NCI-H2227 treated with DMSO at 0.1 percent for 48 hours (cell line): ENCODE measurements around the gene SPX.

ENCODE experiments used
- DNase-seq: peaks from one replicate; lab custom pipeline; 2025; lab: John Stamatoyannopoulos, UW

Gene SPX, protein sequence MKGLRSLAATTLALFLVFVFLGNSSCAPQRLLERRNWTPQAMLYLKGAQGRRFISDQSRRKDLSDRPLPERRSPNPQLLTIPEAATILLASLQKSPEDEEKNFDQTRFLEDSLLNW

DNA sequence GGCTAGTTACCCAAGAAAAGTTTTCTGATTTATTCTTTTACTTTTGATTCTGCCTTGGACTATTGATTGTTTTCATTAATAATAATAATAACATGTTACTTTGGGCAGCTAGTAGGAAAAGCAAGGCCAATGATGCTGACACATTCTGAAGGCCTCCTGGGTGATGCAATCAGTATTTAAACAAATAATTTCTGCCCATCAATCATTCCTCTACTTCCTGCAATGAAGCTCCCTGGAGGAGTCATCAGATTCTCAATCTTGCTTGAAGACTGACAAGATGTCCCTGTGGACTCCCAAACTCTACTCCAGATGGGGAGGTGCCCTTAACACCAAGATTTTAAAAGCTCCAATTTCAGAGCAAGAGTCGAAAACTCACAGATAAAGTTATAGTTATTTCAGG, at the start of gene SPX:
SPX (plus strand) TSS at position 244 of the 400 bp plus-strand sequence. CDS start 177 bp downstream, outside the sequence.
- DNase-seq = no peak

DNA sequence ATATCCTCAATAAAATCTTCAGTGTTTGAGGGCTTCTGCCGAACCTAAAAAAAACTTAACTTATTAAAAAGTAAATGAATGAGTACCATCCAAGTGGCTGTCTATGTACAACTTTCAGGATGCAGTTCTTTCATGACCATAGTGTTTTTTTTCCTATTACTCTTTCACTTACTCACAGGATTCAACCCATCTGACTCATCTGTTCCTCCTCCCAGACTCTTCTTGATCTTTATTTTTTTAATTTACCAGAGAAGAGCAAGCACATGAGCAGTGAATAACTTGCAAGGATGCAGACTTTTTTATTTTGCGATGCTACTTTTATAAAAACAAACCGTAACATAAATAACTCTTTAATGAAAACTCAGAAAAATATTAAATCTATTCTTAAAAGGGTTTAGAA, 49.1 kb upstream of the SPX start:
- no peak for DNase-seq

DNA sequence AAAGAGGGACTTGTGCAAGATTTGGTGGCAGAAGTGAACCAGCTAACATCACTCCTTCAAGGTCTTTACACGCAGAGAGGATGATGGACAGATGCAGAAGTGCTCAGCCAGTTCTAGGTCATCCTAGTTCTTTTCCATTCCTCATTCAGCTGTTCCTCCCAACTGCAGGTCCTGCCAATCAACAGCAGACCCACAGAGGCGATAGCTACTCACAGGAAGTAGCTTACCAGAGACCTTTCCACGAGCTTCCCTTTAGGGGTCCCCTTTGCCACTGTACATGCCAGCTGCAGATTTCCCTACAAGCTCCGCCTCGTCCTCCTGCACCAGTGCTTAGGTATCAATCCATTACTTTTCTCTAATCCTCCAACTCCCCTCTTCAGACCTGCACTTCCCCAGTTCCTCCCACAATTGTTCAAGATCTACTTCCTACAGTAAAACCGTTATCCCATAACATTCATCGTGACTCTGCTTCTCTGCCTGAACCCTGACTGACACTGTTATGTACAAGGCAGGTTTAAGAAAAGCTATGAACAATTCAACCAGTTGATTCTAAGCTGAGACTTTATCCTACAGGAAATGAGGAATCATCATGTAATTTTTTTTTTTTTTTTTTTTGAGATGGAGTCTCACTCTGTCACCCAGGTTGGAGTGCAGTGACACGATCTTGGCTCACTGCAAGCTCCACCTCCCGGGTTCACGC, 47.2 kb upstream of the SPX start:
- DNase-seq = no peak

DNA sequence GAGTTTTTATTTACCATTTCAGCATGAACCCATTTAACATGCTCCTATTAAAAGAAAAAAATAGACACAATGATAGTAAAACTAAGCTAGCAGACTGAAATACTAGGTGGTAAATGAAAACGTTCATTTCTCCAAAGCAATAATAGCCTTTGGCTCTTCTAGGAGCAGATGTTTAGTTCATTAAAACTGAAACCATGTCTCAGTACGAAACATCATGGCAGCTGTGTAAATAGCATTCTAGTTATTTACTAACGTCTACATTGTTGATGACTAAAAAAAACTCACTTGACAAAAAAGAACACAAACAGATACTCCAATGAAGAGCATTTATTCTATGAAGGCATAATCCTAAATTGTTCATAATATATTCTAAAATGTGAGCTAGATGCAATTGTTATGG, 42.6 kb upstream of the SPX start:
- no peak for DNase-seq

DNA sequence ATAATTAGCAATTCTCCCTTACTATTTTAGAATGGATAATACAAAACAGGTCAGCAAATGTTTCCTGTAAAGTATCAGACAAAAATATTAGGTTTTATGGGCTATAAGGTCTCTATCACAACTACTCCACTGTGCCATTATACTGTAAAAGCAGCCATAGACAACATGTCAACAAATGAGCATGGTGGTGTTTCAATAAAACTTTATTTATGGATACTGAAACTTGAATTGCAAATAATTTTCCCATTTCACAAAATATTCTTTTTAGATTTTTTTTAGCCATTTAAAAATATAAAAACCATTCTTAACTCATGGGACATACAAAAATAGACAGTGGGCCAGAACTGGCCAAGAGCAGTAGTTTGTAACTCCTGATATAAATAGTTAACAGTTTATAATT, 40.1 kb upstream of the SPX start:
- DNase-seq = no peak

DNA sequence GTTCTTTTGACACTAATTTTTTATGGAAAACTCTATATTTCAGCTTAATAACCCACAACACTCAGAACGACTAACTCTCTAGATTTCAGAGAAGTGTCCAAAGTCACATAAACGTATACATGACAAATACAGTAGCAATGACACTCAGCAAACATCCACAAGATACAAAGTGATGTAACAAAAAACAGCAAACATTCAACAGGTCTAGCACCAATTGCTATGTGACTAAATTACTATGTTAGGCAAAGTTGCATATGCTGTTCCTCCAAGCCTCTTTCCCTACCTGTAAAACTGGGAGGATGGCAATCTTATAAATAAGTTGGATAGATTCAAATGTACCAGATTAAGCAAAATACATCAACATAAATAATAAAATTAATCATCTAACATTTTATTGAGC, 26.3 kb upstream of the SPX start:
- DNase-seq = no peak

DNA sequence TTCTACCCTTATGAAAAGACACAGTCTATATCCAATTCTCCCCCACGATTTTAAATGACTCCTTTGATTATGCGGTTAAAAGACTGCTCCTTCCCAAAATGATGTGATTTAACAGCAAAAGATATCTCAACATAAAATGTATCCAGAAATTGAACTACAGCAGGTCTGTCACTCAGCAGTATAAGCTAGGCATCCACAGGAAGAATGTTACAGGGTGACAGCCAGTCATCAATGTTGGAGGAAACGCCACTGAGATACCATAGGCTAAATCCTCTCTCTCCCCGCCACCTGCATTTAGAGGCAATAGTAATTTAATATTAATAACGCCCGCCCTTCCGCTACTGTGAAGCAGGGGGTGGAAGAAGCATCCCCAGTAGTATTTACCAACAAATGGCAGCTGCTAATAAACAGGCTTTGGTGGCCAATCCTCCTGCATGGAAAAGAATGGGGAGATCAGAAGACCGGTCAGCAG, 25.3 kb upstream of the SPX start:
- DNase-seq = no peak

DNA sequence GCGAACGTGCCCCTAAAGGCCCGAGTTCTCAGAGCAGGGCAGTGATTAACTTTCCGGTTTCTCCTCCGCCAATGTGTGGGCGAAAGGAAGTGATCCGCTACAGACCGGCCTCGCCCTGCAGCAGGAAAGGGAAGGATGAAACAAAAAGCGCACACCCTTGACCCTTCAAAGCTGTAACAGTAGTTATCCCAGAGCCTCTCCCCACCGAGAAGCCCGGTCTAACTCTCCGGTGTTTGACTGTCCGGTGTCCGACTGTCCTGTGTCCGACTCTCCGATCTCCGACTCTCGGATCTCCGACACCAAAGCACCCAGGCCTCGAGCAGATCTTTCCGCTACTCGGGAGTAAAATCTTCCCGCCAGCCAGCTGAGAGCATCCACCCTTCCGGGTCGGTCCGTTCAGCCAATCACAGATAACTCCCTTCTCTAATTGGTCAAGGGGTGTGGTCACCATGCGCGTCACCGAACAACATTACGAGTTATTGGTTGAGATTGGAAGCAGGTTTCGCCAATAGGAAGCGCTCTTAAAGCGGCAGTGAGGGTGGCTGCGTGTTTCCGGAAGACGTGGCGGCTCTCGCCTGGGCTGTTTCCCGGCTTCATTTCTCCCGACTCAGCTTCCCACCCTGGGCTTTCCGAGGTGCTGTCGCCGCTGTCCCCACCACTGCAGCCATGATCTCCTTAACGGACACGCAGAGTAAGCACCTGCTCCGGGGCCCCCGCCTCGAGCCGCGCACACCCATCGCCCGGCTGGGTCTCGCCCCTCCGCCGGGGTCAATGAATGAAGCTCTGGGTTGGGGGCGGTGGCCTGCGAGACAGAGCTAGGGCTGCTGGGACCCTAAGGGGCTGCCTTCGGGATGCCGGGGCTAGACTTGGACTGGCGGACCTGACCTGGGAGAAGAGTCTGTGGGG, 24.6 kb upstream of the SPX start, which contains the start of the genes GOLT1B and RECQL:
GOLT1B (plus strand) TSS at position 532 of the 906 bp plus-strand sequence; CDS start at position 667, 135 bp downstream.
RECQL (minus strand) TSS at position 378 of the 906 bp plus-strand sequence. CDS start 2,065 bp downstream, outside the sequence.
- peak; percentile 93 for DNase-seq

DNA sequence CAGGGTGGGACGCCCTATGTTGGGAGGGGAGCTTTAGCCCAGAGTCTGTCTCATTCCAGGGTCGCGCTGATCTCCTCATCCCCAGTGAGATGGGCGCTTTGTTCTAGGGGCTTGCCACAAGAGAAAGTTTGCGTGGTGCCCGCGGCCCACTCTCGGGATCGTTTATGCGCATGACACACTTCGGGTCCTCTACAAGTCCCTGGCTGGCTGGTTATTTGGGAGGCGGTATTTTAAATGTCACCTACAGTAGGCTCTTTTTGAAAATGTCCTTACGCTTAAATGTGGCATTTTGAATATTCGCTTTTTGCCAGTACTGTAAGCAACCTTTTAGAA, 24.0 kb upstream of the SPX start:
- DNase-seq = peak; percentile 48

DNA sequence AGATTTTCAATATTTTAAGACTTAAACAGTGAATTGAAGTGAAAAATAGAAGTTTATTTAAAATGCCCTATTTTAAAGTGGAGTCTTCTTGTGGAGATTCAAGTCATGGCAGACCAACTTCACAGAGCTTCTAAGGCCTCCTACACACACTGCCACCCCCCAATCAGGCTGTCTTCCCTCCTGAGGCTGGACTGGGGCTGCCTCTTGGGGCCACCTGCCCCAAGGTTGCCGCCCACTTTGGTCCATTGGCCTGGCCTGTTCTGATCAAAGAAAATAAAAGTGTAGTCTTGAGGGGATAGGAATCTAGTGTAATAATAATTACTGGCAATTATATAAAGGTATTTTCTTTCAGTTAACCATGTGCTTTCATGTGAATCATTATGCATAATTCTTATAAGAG, 23.2 kb upstream of the SPX start:
- no peak for DNase-seq

DNA sequence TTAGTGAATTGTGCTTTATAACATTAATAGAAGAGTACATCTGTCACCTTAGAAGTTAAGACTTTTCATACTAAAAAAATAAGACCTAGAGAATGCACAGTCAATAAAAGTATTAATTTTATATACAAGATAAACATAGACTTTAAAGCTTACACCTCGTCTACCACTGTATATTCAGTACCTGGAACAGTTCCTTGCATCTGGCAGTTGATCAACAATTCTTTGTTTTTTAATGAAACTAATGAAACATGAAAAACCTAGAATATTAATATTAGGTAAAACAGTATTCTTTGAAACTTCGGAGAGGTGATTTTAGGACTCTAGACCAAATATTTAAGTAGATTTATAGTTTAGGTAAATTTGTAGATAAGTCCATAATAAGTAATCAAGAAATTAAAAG, 20.2 kb upstream of the SPX start:
- no peak for DNase-seq

DNA sequence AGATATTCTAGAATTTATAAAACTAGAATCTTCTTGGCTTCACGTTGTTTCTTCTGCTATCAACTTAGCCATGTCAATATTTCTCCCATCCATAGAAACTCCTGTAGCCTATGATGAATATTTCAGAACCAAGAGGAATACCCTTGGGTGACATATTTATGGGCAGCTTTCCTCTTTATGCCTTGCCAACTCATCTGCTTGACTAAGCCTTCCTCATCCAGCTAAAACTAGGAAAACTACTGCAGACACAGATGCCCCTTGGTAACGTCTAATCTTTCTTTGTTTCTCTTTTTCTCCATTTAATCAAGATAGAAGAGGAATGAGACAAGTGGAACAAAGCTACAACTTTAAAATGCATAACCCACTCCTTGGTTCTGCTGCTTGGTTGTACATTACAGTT, 18.2 kb upstream of the SPX start:
- DNase-seq = no peak

DNA sequence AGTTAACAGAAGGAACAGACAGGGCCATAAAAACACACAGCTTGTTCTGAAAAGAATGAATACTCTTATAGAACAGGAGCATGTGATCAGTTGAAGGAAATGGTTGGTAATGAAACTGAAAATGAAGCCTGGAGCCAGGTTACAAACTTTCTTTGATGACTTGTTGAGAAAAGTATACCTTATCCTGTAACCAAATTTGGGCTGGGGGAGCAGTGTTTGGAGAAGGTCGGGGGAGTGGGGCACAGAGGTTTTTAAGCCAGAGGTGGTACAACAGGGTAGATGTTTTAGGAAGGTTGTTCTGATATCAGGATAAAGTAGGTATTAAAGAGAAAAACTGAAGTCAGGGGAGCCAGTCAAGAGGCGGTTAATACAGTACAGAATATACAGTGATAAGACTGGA, 16.3 kb upstream of the SPX start:
- DNase-seq = no peak

DNA sequence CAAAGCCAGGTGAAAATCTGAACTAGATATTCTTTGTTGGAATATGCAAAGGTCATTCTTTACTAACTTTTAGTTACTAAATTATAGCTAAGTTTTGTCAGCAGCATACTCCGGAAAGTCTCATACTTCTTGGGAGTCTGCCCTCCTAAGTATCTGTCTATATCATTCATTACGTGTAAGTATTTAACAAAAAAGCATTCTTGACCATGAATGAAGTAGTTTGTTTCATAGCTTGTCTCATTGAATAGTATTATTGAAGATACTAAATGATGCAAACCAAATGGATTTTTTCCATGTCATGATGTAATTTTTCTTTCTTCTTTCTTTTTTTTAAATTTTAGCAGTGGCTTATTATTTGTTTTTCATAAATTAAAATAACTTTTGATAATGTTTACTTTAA, 9.8 kb upstream of the SPX start:
- no peak for DNase-seq

DNA sequence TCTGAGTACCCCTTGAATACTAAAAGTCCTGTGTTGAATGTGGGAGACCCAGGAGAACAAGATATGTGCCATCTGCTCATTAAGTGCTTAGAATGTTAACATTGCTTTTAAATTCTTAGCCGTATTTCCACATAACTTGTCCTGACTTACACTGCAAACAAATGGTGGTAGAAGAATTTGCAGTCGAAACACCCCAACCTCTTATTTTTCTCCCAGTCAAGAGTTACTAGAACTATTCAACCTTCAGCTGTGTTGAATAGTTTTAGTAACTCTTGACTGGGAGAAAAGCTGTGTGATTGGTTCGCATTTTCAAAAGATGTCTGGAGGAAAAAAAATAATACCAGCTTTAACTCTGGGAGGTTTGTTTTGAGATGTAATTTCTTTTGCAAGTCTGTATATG, 7.6 kb upstream of the SPX start:
- DNase-seq = no peak

DNA sequence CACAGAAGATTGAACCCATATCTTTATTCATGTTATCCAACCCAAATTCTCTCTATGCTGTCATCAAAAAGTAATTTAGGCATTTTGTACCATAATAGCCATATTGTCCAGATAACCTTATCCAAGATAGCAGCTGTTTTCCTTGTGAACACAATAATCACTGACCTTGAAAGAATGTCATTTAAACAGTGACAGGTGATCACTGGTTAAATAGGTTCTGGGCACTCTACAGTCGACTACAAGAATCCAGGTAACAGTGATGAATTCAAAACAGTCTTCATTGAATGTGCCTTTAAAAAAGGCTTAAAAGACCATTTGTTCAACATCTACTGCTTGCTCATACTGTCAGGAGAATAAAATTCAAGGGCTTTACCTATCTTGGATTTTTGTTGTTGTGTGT, 4.6 kb upstream of the SPX start:
- no peak for DNase-seq

DNA sequence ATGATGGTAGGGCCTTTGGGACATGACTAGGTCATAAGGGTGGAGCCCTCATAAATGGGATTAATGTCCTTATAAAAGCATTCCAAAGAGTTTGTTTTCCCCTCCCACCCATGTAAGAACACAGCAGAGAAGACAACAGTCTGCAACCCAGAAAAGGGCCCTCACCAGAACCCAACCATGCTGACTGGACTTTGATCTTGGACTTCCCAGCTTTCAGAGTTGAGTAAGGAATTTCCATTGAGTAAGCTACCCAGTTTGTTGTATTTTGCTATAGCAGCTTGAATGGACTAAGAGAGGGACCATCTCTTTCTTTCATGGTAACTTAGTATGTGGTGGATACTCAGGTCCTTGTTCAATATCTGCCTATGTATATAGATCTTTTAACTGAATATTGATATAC, 2.9 kb upstream of the SPX start:
- no peak for DNase-seq

DNA sequence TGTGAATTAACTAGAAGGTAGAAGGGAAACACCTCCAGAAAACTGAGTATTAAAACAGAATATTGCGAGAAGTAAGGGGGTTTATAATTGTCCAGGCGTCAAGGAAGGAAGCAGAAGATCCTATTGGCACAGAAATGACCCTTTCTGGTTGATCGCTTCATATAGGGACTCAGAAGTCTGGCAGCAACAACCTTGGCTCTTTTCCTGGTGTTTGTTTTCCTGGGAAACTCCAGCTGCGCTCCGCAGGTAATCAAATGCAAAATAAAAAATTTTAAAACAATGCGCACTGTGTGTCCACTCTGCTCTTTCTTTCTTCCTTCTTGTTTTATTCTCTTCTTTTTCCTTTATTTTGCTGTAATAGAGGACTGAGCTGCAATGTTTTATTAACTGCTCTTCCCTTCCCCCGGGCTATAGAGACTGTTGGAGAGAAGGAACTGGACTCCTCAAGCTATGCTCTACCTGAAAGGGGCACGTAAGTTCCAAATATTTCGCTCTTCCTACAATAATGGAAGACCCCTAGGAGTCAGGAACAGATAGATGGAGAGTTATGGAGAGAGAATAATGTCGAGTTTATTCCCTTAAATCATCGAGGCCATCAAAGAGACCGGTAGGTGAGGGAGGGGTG, 737 bp downstream of the SPX start:
- DNase-seq = no peak

DNA sequence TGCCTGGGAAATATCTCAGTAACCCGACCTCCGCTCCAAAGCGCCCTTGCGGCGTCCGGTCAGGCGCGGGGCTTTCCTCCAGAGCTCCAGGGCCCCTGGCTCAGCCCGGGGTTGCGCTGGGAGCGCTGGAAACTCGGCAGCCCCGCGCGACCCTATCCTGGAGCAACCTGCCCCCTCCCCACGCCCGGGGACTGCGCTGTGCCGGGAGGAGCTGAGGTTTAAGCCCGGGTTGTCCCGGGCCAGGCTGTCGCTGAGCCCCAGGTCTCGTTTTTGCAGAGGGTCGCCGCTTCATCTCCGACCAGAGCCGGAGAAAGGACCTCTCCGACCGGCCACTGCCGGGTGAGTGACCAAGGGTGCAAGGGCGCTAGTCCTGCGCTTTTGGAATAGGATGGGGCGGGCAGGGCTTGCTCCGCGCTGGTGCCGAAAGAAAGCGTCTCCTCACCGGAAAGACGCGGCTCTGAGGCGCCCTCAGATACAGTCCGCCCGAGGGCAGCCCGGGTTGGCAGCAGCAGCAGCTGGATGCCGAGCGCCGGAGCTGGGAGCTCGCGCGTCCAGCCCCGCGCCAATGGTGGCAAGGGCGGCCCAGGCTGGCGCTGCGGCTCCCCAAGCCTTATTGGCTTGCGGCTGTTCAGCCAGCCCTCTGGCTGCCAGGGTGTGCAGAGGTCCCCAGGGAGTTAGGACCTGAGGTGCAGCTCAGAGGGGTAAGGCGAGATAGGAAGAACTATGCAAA, 1.5 kb downstream of the SPX start:
- DNase-seq = no peak

DNA sequence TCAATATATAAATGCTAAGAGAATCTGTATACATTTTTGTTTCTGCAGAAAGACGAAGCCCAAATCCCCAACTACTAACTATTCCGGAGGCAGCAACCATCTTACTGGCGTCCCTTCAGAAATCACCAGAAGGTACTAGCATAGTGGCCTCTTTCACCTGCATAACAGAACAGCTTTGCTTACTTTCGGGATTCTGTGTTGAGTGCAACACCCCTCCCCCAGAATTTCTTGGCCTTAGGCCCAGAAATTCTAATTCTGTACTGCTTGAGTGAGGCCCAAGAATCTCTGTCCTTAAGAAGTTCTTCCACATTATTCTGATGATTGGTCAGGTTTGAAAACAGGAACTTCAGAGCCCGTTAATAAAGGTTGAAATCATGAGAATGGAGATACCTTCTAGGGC, 2.9 kb downstream of the SPX start:
- DNase-seq = no peak

DNA sequence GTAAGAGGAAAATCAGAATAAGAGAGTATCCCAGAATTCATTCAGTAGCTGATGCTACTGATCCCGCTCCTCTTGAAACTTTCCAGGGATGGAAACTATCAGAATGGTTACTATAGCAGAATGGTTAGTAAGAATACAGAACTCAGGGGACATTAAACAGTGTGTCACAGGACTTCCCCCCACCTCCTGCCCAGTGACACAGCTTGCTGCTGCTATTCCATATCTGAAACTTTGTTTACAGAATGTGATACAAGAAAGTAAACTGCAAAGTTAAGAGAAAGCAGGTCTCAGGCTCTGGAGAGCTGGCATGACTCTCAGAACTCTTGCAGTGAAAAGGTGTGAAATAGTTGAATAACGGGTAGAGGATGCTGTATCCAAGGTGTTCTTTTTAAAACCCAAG, 3.4 kb downstream of the SPX start:
- no peak for DNase-seq
